H9 (cell line): ENCODE measurements around the gene GNAI1. TPM values are rescaled to one million over a fixed set of nuclear protein-coding genes. Genes with fewer than 3 reads are reported as not detected.

Experiments
- DNase-seq: peaks from one replicate; pipeline ENCODE4 v3.0.0-alpha.2; 2017
- H2AFZ ChIP-seq: one replicate; pipeline ENCODE4 v1.6.1; 2013; ENCODE audit warnings: mild to moderate bottlenecking, low read length, control low read depth, moderate library complexity
- H2AK5ac ChIP-seq: 2 replicates; pipeline ENCODE4 v1.6.1; 2013; ENCODE audit warnings: low read length, control low read depth, mixed read lengths; ENCODE audit not compliant: insufficient read length
- H2BK120ac ChIP-seq: one replicate; pipeline ENCODE4 v1.6.1; 2013; ENCODE audit warnings: low read depth, mild to moderate bottlenecking, low read length, control low read depth, inconsistent platforms; ENCODE audit not compliant: poor library complexity, severe bottlenecking
- H2BK12ac ChIP-seq: 2 replicates; pipeline ENCODE4 v1.6.1; 2013; ENCODE audit warnings: low read length, control low read depth, mixed read lengths, low read depth; ENCODE audit not compliant: insufficient read length
- H2BK15ac ChIP-seq: 2 replicates; pipeline ENCODE4 v1.6.1; 2013; ENCODE audit warnings: low read depth, low read length, control low read depth
- H2BK20ac ChIP-seq: one replicate; pipeline ENCODE4 v1.6.1; 2013; ENCODE audit warnings: low read depth, mild to moderate bottlenecking, low read length, control low read depth, inconsistent platforms; ENCODE audit not compliant: poor library complexity, severe bottlenecking
- H2BK5ac ChIP-seq: 2 replicates; pipeline ENCODE4 v1.6.1; 2013; ENCODE audit warnings: low read length, control low read depth, mixed read lengths; ENCODE audit not compliant: insufficient read length
- H3K14ac ChIP-seq: 2 replicates; pipeline ENCODE4 v1.6.1; 2013; ENCODE audit warnings: low read length, control low read depth; ENCODE audit not compliant: insufficient read depth
- H3K18ac ChIP-seq: 2 replicates; pipeline ENCODE4 v1.6.1; 2013; ENCODE audit warnings: low read depth, mild to moderate bottlenecking, mixed read lengths, low read length, control low read depth; ENCODE audit not compliant: insufficient read length
- H3K23ac ChIP-seq: 2 replicates; pipeline ENCODE4 v1.6.1; 2013; ENCODE audit warnings: low read length, control low read depth, mixed read lengths, low read depth; ENCODE audit not compliant: insufficient read length
- H3K23me2 ChIP-seq: 2 replicates; pipeline ENCODE4 v1.6.1; 2013; ENCODE audit warnings: low read depth, mild to moderate bottlenecking, mixed read lengths, low read length, control low read depth; ENCODE audit not compliant: insufficient read length, poor library complexity, severe bottlenecking
- H3K27ac ChIP-seq: 2 replicates; pipeline ENCODE4 v1.5.1; 2013; ENCODE audit warnings: low read length, control low read depth, mixed read lengths, low read depth; ENCODE audit not compliant: insufficient read length
- H3K27me3 ChIP-seq: 2 replicates; pipeline ENCODE4 v1.6.1; 2013; ENCODE audit warnings: low read length, control low read depth, inconsistent platforms; ENCODE audit not compliant: insufficient read depth
- H3K4ac ChIP-seq: 2 replicates; pipeline ENCODE4 v1.6.1; 2013; ENCODE audit warnings: low read depth, mild to moderate bottlenecking, control low read depth, inconsistent platforms, low read length, moderate library complexity
- H3K4me1 ChIP-seq: 2 replicates; pipeline ENCODE4 v1.6.1; 2013; ENCODE audit warnings: low read length, control low read depth, inconsistent platforms; ENCODE audit not compliant: insufficient read depth
- H3K4me2 ChIP-seq: 2 replicates; pipeline ENCODE4 v1.6.1; 2013; ENCODE audit warnings: low read length, control low read depth, mixed read lengths; ENCODE audit not compliant: insufficient read length, insufficient read depth
- H3K56ac ChIP-seq: 2 replicates; pipeline ENCODE4 v1.6.1; 2013; ENCODE audit warnings: low read depth, mild to moderate bottlenecking, mixed read lengths, low read length, control low read depth; ENCODE audit not compliant: insufficient read length
- H3K79me1 ChIP-seq: 2 replicates; pipeline ENCODE4 v1.6.1; 2013; ENCODE audit warnings: low read depth, mild to moderate bottlenecking, moderate library complexity, low read length, control low read depth, inconsistent platforms; ENCODE audit not compliant: insufficient read depth, poor library complexity, severe bottlenecking
- H3K79me2 ChIP-seq: 2 replicates; pipeline ENCODE4 v1.6.1; 2013; ENCODE audit warnings: low read length, control low read depth, inconsistent platforms; ENCODE audit not compliant: insufficient read depth
- H3K9ac ChIP-seq: 2 replicates; pipeline ENCODE4 v1.6.1; 2013; ENCODE audit warnings: low read length, control low read depth, mixed read lengths; ENCODE audit not compliant: insufficient read length; ENCODE audit errors: extremely low read depth
- H3K9me3 ChIP-seq: one replicate; pipeline ENCODE4 v1.6.1; 2013; ENCODE audit warnings: low read depth, low read length, inconsistent platforms; ENCODE audit not compliant: control insufficient read depth
- H3T11ph ChIP-seq: one replicate; pipeline ENCODE4 v1.6.1; 2013; ENCODE audit warnings: mild to moderate bottlenecking, low read length, control low read depth, inconsistent platforms
- H4K20me1 ChIP-seq: one replicate; pipeline ENCODE4 v1.6.1; 2013; ENCODE audit not compliant: control insufficient read depth, insufficient read length, insufficient read depth
- H4K5ac ChIP-seq: 2 replicates; pipeline ENCODE4 v1.6.1; 2013; ENCODE audit warnings: low read depth, mild to moderate bottlenecking, mixed read lengths, low read length, control low read depth; ENCODE audit not compliant: insufficient read length
- H4K8ac ChIP-seq: replicated peaks from 2 replicates; pipeline ENCODE4 v1.6.1; 2013; ENCODE audit warnings: low read length, control low read depth, mixed read lengths, low read depth; ENCODE audit not compliant: insufficient read length
- H4K91ac ChIP-seq: 2 replicates; pipeline ENCODE4 v1.6.1; 2013; ENCODE audit warnings: low read depth, mild to moderate bottlenecking, moderate library complexity, mixed read lengths, low read length, control low read depth; ENCODE audit not compliant: insufficient read length
- H3K27ac Mint-ChIP-seq, 3 experiments: 2 replicates in 2 of 3; 3 replicates in 1 of 3; pipeline ENCODE4 v1.8.0; 2020 to 2021; ENCODE audit warnings: mixed read lengths in 3 of 3, mild to moderate bottlenecking in 1 of 3, moderate library complexity in 1 of 3
- H3K27me3 Mint-ChIP-seq: 2 replicates; pipeline ENCODE4 v1.8.0; 2021; ENCODE audit warnings: low read depth, mild to moderate bottlenecking, moderate library complexity, mixed read lengths
- H3K36me3 Mint-ChIP-seq, 3 experiments: 2 replicates in 2 of 3; 3 replicates in 1 of 3; pipeline ENCODE4 v1.8.0; 2020 to 2021; ENCODE audit warnings: low read depth in 3 of 3, mixed read lengths in 3 of 3; ENCODE audit not compliant: insufficient read depth in 1 of 3
- H3K4me1 Mint-ChIP-seq, 2 experiments: 2 replicates each; pipeline ENCODE4 v1.8.0; 2020; ENCODE audit warnings: mixed read lengths in 2 of 2
- H3K4me3 Mint-ChIP-seq, 2 experiments: 2 replicates in 1 of 2; 3 replicates in 1 of 2; pipeline ENCODE4 v1.8.0; 2020 to 2021; ENCODE audit warnings: mild to moderate bottlenecking in 2 of 2, mixed read lengths in 2 of 2, moderate library complexity in 1 of 2
- H3K9me3 Mint-ChIP-seq, 2 experiments: 2 replicates in 1 of 2; 3 replicates in 1 of 2; pipeline ENCODE4 v1.8.0; 2020; ENCODE audit warnings: mild to moderate bottlenecking in 2 of 2, mixed read lengths in 2 of 2, moderate library complexity in 1 of 2
- WGBS: extraction: QIAGEN DNeasy Blood & Tissue Kit; methylation state at CpG from one replicate; pipeline ENCODE4 v1.1.7; 2013; ENCODE audit warnings: missing lambda C conversion rate, low lambda C conversion rate, mixed read lengths; ENCODE audit not compliant: insufficient read length; ENCODE audit errors: extremely low coverage; 5-methylcytosine and 5-hydroxymethylcytosine counted together
- total RNA-seq: library from RNA; stranded (reverse); gene quantifications from 2 replicates; pipeline ENCODE4 v1.2.1, GENCODE V29; 2021
- TF ChIP-seq, protein P1 (sequence below): fragments of 200-600 bp; sonication (generic); conservative IDR thresholded peaks from 3 replicates; pipeline ENCODE4 v1.8.0; 2021; ENCODE audit warnings: antibody characterized with exemption, mild to moderate bottlenecking

GNAI1 gene
- total RNA-seq, 1 experiment from 2014 or later: 14.1 TPM

DNA sequence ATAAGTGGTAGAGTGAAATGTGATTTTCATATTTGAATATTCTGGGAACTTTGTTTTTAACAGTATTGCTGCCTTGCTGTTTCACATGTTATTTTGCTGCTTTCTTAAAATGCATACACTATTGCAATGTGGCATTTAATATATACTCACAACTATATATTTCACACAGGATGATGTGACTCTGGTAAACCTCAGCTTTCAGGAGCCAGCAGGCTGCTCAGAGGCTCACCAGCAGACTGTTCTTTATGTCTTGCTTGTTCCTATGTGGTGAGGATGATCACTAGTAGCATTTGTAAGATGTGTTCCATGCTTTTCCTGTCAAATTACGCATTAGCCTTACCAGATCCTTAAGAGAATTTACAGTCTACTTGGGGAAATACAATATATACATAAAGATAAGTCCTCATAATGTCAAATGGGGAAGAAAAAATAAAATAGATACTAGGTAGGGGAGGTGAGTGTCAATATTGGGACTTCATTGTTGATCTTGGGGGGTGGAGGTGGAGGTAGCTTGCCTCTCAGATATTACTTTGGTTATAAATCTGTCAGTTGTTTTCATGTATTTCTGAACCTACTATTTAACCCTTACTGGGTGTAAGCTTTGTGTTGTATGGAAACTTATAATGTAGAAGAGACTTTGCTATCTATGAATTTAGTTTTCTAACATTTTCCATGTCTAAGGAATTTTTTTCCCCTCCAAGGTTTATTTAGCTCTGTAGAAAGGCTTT lies 8.4 kb downstream of the GNAI1 start:
- no peak overlapping the region for H3K18ac ChIP-seq
- DNase-seq: no peak
- H2BK5ac ChIP-seq: no peak overlapping the region
- H3K23ac ChIP-seq: no peak overlapping the region
- peaks cover 0 to 12% (median 2%) of the 10 kb centered on the region in 3 experiments; a peak in 5 of 7 replicates for H3K36me3 Mint-ChIP-seq
- H2AFZ ChIP-seq: no peak overlapping the region
- no peak overlapping the region for H4K8ac ChIP-seq
- no peaks in the 10 kb centered on the region; a peak in 2 of 5 replicates for H3K9me3 Mint-ChIP-seq
- H3K4me1 Mint-ChIP-seq: peaks cover 19 to 30% of the 10 kb centered on the region in 2 experiments
- no peak overlapping the region for H3K4me2 ChIP-seq
- peaks cover 6% of the 10 kb centered on the region for H3K79me1 ChIP-seq
- H3K4ac ChIP-seq: no peak overlapping the region
- H3K23me2 ChIP-seq: no peaks in the 10 kb centered on the region
- no peak overlapping the region for H2BK20ac ChIP-seq
- no peaks in the 10 kb centered on the region; the same call in 1 of the 2 replicates for H3K4me1 ChIP-seq
- H3K27ac Mint-ChIP-seq: peak overlapping the region in 1 of 3 experiments; percentile 62; a peak in 1 of 7 replicates
- H2AK5ac ChIP-seq: no peak overlapping the region
- no peak overlapping the region for H4K5ac ChIP-seq
- no peak overlapping the region for H3K4me3 Mint-ChIP-seq
- H3K27me3 Mint-ChIP-seq: no peaks in the 10 kb centered on the region
- H3T11ph ChIP-seq: no peak overlapping the region
- WGBS: no CpG with 5 or more reads among the region's 1 CpG
- no peak overlapping the region for H3K14ac ChIP-seq
- H3K56ac ChIP-seq: no peak overlapping the region
- no peak overlapping the region for H2BK15ac ChIP-seq
- no peaks in the 10 kb centered on the region for H3K9me3 ChIP-seq
- no peak overlapping the region for H2BK120ac ChIP-seq
- H2BK12ac ChIP-seq: no peak overlapping the region
- H4K91ac ChIP-seq: no peak overlapping the region
- H3K79me2 ChIP-seq: peaks cover 12% of the 10 kb centered on the region; the same call in 1 of the 2 replicates
- no peak overlapping the region for H3K27ac ChIP-seq
- TF ChIP-seq, protein P1, sequence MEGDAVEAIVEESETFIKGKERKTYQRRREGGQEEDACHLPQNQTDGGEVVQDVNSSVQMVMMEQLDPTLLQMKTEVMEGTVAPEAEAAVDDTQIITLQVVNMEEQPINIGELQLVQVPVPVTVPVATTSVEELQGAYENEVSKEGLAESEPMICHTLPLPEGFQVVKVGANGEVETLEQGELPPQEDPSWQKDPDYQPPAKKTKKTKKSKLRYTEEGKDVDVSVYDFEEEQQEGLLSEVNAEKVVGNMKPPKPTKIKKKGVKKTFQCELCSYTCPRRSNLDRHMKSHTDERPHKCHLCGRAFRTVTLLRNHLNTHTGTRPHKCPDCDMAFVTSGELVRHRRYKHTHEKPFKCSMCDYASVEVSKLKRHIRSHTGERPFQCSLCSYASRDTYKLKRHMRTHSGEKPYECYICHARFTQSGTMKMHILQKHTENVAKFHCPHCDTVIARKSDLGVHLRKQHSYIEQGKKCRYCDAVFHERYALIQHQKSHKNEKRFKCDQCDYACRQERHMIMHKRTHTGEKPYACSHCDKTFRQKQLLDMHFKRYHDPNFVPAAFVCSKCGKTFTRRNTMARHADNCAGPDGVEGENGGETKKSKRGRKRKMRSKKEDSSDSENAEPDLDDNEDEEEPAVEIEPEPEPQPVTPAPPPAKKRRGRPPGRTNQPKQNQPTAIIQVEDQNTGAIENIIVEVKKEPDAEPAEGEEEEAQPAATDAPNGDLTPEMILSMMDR: no peak
- no peak overlapping the region for H3K9ac ChIP-seq
- no peaks in the 10 kb centered on the region for H3K27me3 ChIP-seq
- no peaks in the 10 kb centered on the region for H4K20me1 ChIP-seq
